ENCODE results near the gene TJP3. TPM values are rescaled to one million over a fixed set of nuclear protein-coding genes. Genes with fewer than 3 reads are reported as not detected.

The TJP3 gene
- total RNA-seq, 1 donor from 2014 or later = not detected

DNA sequence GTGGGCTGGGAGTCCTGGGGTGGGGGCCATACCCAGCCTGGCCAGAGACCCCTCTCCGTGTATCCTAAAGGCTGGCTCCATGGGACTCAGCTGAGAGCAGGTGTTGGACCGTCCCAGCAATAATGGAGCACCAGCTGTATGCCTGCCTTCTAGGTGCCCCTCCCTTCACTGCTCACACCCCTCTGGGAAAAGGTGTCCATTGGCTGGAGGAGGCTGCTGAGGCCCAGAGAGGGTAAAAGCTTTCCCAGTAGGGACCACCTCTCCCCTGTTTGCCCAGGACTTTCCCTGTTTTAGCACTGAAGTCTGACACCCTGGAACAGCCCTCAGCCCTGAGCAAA, 67.2 kb downstream of the TJP3 start:
- no peak for DNase-seq (ENCODE audit: low spot score)
- intact Hi-C loops (cut with DNase I) = no loop called here

DNA sequence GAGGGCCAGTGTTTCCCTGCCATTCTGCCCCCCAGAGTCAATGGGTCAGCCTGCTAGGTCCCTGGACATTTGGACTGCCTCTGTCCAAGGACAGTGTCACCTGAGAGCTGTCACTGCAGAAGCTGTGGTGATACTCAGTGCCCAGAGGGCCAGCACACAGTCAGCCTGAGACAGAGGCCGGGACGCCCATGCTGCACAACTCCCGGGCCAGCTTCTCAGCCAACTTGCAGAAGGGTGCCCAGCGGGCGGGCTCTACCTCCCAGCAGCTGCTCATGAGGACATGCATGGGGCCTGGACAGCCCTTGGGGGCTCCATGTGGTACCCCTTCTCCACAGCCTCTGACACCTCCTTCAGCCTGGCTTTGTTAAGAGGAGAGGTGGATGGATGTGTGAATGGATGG, 67.6 kb downstream of the TJP3 start:
- no peak for DNase-seq (ENCODE audit: low spot score)
- intact Hi-C loops (cut with DNase I) = no loop called here

DNA sequence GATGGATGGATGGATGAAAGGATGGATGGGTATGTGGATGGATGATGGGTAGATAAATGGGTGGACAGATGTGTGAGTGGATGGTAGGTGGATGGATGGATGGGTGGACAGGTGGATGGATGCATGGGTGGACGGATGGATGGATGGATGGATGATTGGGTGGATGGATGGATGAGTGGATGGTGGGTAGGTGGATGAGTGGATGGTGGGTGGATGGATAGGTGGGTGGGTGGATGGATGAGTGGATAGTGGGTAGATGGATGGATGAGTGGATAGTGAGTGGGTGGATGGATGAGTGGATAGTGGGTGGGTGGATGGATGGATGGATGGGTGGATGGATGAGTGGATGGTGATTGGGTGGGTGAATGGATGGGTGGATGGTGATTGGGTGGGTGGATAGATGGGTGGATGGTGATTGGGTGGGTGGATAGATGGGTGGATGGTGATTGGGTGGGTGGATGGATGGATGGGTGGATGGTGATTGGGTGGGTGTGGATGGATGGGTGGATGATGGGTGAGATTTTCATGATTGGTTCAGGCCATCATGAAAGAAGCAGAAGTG, 68.4 kb downstream of the TJP3 start:
- intact Hi-C loops (cut with DNase I) = no loop called here
- DNase-seq (ENCODE audit: low spot score) = no peak

DNA sequence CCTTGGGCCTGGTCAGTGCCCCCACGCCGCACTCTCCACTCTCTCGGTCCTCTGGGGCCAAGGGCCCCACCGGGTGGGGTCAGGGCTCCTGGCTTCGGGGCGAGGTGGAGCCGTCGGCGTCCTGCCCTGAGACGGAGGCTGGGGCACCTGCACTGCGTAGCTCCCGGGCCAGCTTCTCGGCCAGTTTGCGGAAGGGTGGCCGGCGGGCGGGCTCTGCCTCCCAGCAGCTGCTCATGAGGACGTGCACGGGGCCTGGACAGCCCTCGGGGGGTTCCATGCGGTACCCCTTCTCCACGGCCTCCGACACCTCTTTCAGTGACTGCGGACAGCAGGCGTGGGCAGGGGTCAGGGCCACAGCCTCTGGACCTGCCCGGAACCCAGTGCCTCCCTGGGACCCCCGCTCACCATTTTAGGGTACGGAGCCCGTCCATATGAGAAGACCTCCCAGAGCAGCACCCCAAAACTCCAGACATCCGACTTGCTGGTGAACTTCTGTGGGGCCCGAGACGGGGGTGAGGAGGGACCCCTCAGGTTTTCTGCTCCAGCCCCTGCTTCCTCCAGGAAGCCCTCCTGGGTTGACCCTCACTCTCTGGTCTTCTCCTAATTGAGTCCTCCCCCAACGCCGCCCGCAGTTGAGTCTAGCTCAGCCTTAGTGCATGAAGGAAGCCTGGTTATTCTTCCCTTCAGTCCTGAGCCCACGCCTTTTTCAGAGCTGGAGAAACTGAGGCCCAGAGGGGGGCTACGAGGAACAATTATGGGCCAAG, 70.1 kb downstream of the TJP3 start:
- no peak for DNase-seq (ENCODE audit: low spot score)
- intact Hi-C loops (cut with DNase I) = no loop called here

DNA sequence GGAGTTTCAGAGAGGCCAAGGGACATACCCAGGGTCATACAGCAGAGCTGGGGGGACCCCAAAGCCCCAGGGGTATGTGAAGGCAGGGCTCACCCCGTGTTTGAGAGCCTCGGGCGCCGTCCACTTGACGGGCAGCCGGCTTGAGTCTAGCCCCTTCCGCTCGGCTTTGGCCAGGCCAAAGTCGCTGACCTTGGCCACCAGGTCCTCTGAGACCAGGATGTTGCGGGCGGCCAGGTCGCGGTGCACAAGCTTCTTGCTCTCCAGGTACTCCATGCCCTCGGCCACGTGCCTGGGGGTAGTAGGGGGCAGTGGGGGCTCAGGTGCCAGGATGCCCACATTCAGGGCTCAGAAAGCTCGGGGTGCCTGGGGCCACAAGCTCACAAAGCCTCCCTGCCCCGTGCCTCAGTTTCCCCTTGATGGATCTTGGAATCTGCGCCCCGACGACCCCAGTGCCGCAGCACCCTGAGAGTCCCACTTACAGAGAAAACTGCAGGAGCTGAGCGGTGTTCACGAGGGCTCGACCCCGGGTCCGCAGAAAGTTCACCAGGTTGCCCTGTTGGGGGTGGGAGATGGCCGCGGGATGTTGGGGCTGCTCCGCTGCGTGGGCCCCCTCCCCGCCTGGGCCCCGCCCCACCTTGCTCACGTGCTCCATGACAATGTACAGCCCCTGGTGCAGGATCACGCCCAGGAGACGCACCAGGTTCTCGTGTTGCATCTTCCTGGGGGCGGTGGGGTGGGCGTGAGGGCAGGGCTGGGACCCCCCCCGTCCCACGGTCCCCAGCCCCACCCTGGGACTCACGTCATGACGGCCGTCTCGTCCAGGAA, 70.9 kb downstream of the TJP3 start:
- intact Hi-C loops (cut with DNase I) = no loop called here
- no peak for DNase-seq (ENCODE audit: low spot score)

DNA sequence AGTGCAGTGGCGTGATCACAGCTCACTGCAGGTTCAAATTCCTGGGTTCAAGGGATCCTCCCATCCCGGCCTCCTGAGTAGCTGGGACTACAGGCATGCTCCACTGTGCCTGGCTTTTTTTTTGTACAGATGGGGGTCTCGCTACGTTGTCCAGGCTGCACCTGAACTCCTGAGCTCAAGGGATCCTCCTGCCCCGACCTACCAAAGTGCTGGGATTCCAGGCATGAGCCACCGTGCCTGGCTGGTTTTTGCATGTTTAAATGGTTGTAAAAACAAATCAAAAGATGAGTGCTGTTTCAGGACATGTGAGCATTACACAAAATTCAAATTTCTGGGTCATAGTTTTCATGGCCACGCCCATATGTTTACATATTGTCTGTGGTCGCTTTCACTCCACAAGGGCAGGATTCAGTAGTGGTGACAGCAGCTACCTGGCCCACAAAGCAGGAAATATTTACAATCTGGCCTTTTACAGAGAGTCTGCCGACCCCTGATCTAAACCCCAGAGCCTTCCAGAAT, 72.7 kb downstream of the TJP3 start:
- intact Hi-C loops (cut with DNase I) = no loop called here
- DNase-seq (ENCODE audit: low spot score) = no peak

DNA sequence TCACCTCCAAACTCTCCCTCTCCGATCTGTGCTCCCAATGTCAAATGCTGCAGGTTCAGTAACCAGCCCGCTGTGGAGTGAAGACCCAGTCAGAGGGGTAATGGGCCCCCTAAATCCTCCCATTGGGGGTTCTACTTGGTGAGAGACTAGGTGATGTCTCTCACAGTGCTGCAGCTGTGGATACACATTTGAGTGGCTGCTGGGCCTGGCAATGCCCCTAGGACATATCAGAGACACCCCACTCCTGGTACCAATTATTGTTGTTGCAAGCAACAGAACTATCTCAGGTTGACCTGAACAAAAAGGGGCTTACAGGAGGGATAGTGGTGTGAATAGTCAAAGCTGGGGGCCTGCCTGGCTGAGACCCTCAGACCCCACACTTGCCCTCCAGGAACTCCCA, 73.4 kb downstream of the TJP3 start:
- no peak for DNase-seq (ENCODE audit: low spot score)

DNA sequence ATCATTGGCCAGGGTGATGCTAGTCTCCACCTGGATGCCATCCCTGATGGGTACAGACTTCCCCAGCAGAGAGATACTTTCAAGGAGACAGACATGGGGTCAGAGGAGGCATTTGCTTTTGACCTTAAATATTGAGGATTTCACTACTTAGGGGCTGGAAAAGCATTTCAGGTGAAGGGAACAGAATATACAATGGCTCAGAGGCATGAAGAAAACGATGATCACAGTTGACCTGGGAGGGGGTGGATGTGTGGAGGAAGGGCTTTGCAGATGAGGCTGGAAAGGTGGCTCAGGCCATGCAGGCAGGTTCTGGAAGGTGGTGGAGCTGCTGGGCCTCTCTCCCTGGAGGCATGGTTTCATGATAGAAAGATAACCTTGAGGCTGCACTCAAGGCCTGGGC, 74.1 kb downstream of the TJP3 start:
- intact Hi-C loops (cut with DNase I) = no loop called here
- no peak for DNase-seq (ENCODE audit: low spot score)

More for the DNA sequence above, 73.4 kb downstream of the TJP3 start:
- intact Hi-C loops (cut with DNase I) = no loop called here

DNA sequence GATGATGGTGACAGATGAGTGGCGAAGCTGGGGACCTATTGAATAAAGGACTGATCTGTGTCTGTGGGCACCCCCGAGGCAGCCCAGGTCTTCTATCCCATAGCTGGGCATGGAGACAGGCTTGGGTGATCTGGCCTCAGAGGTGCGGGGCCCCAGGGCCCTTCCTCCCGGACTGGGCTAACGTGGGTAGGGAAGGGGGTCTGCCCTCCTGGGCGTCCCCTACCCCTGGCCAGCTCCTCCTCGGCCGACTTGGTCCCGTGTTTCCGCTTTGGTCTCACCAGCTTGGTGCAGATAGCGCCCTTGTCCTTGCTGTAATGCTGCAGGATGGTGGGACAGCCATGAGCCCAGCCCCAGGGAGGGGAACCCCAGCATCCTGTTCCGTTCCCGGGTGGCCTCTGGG, 74.7 kb downstream of the TJP3 start:
- DNase-seq (ENCODE audit: low spot score) = no peak

DNA sequence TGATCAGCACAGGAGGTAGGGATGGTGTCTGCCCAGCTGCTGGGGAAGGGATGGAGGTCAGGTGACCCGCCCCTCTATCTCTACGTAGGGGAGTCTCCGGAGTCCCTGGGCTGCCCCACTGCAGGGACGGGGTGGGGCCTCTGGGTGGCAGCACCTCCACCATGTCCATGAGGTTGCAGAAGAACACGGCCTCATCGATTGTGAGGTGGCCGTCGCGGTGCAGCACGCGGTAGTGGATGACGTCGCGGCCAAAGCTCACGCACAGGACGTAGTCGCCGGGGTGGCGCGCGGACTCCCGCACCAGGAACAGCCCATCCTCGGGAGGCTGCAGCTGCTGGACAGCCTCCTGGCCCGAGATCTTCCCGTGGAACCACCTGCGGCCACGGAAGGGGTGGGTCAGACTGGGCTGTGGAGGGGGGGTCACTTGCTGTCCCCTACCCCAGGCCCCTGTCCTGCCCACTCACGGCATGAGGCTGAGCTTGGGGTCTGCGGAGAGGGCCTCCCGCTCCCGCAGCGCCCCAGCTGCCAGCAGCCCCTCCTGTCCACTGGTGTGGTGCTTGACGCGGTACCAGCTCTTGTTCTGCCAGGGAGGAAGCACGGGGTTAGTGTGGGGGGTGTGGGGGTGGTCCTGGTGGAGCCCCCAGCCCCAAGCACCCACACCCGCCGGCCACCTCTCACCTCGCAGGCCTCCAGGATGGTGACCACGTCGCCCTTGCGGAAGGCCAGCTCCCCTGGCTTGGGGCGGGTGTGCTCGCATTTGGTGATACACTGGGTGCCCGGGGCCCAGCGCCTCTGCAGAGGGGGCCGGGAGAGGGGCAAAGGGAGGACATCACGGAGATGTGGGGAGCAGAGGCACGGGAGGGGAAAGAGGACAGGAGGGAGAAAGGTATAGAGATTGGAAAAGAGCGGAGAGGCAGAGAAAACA, 75.7 kb downstream of the TJP3 start:
- DNase-seq (ENCODE audit: low spot score) = no peak
- intact Hi-C loops (cut with DNase I) = no loop called here

More for the DNA sequence above, 74.7 kb downstream of the TJP3 start:
- intact Hi-C loops (cut with DNase I) = no loop called here

DNA sequence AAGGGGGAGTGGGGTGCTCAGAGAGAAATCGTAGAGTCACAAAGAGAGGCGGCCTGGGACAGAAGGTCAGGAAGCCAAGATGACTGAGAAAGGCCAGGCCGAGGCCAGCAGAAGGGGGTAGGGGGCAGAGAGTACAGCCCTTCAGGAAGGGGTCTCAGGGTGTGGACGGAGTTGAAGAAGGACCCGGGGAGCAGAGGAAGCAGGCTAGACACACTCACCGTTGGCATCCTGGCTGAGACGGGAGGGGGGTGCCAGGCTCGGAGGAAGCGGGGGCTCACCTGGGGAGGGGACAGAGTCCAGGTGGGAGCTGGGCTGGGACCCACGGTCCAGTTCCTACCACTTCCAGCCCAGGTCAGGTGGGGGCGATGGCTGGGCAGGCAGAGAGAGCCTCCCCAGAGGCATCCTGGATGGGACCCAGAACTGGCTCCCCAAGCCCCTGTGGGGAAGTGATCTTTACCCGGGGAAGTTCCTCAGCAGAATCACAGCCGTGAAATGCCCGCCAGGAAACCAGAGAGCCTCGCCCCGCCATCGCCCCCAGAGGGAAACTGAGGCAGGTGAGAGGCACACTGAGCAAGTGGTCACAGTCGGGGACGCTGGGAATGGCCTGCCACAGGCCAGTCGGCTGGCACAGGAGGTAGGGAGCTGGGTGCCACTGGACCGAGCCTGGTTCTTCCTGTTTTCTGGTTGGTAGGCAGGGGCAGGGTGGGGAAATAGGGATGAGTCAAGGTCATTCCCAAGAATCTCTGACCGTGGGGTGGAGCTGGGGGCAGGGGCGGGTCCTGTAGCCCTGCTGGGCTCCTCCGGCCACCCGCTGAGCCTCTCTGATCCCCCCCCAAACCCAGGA, 76.6 kb downstream of the TJP3 start:
- intact Hi-C loops (cut with DNase I) = no loop called here

DNA sequence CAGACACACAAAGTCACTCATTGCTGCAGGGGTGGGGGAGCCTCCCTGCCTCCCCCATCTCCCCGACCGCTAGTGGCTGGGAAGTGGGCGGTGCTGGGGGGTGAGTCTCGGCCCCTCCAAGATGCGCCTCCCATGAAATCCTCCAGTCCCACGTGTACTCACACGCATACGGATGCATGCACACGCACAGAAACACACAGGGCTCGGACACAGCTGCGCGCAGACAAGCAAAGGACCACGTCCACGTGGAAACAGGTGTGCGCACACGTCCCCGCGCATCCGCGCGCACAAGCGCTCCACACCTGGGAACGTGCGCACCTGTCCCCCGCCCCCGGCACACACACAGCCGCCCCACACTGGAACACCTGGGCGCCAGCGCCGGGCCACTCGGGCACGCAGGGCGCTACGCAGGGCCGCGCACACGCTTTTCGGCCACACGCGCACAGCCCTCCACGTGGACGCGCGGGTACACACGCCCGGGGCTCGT, 77.3 kb downstream of the TJP3 start:
- intact Hi-C loops (cut with DNase I) = no loop called here
- no peak for DNase-seq (ENCODE audit: low spot score)

More for the DNA sequence above, 76.6 kb downstream of the TJP3 start:
- no peak for DNase-seq (ENCODE audit: low spot score)

DNA sequence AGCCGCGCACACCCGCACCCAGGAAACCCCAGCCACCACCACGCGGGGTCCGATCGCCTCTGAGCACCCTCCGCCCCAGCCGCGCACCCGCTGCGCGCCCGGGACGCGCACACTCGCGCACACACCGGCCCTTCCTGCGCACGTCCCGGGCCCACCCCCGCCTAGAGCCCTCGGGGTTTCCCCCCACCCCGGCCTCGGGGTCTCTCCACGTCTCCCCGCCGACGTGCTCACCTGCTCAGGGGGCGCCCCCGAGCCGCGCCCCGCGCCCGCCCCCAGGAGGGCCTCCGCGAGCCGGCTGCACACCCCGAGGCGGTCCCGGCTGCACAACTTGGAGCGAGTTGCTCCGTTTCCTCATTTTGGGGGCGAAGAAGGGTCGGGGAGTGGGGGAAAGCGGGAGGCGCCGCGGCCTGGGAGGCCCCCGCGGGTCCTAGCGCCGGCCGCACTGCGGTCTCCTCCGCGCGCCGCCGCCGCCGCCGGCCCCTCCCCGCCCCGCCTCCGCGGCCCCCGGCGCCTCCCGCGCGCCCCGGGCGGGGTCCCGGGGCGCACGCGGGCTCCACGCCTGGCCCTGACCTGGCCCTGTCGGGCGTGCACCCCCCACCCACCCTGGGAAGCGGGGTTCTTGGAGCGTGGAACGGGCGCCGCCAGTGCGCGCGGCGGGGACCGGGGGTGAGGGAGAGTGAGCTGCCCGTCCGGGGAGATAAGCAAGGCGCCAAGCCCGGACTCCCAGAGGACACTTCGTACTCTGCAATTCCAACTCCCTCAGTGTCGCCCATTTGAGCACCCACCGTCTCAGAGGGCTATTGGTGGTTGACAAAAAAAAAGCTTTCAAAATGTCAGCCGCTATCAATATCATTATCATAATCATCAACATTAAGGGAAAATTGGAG, 78.0 kb downstream of the TJP3 start, which contains the start of gene MATK:
TSS of gene MATK (minus strand) at position 444 of the 887 bp plus-strand sequence. CDS start 1,246 bp downstream, outside the sequence.
- DNase-seq (ENCODE audit: low spot score) = no peak
- intact Hi-C loops (cut with DNase I) = no loop called here

DNA sequence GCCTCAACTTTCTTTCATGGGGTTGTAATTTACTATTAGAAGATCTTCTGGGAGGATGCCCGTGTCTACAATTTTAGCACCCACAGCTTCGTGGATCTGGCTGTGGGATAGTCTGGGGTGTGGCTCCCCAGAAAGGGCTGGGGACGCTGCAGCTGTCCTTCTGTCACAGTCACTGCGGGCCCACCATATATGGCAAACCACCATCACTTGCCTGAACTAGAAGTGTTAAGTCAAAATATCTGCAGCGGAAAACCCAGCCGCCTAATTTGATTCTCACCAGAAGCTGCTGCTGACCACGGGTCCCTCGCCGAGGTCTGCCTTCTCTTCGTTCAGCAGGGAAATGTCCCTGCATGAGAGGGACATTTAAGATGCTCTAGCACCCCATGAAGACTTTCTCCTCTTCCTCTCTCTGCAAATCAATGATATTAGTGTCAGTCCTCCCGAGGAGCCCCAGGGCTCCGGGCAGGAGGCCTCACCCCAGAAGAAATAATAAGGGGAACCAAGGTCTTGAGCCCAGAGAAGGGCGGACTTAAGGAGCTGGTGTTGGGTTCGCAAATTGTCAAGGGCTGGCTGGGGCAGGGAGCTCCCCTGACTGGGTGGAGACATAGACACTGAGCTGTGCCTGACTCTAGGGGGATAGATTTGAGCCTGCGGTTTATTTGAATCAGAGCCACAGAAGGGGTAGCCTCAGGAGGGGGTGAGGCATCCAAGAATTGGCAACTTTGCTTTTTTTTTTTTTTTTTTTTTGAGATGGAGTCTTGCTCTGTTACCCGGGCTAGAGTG, 81.0 kb downstream of the TJP3 start:
- intact Hi-C loops (cut with DNase I) = no loop called here
- DNase-seq (ENCODE audit: low spot score) = no peak

DNA sequence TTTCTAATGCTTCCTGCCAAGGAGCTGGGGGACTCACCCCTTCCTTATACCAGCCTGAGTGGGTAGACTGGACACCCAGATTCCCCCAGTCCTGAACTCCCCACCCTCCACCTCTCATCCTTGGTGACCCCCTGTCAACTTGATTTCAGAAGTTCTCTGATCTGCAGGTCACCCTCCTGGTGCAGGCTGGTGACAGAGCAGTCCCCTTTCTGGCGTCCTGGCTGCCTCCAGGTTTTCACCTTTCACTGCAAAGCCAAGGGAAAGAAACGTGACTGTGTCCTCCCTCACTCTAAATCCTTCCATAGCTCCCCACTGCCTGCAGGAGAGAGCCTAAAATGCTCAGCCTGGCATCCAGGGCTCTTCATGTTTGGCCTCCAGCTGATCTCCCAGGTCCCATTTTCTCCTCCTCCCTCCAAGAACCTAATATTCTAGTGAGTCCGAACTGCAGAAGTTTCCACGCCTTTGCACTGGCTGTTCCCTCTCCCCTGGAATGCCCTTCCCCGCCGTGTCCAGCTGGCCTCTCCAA, 82.1 kb downstream of the TJP3 start:
- intact Hi-C loops (cut with DNase I) = no loop called here
- DNase-seq (ENCODE audit: low spot score) = no peak

DNA sequence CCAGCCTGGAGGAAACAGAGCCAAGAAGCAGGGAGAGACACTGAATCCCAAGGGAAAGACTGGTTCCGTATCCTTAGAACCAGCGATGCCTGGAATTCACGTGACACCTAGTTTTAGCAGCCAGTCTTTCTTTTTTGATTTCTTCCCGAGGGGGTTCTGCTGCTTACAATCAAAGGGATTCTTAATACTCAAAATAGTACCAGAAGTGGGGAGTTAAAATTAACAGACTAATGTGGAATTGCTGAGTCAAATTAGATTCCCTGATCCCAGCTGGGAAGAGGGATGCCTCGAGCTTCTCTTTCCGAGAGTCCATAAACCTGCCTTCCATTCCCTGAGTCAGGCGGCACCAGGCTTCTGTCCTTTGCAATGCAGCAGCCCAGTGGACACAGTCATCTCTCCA, 82.8 kb downstream of the TJP3 start:
- intact Hi-C loops (cut with DNase I) = no loop called here
- no peak for DNase-seq (ENCODE audit: low spot score)

Measured in cardiac septum (tissue), 1 donor.